HG03378 (cell line): Measurements from ENCODE around the gene SAP130.
"Not testable (repeated sequence)": the region's sequence is repeated elsewhere in the genome, so short reads cannot be mapped to it uniquely, and the experiment has no call there.

Experiments
- ATAC-seq: cut with Tn5 transposase; IDR thresholded peaks from one replicate; pipeline ENCODE4 v1.9.1; 2021; ENCODE audit warnings: mild to moderate bottlenecking, moderate library complexity; ENCODE audit not compliant: unreplicated experiment

Gene SAP130

DNA sequence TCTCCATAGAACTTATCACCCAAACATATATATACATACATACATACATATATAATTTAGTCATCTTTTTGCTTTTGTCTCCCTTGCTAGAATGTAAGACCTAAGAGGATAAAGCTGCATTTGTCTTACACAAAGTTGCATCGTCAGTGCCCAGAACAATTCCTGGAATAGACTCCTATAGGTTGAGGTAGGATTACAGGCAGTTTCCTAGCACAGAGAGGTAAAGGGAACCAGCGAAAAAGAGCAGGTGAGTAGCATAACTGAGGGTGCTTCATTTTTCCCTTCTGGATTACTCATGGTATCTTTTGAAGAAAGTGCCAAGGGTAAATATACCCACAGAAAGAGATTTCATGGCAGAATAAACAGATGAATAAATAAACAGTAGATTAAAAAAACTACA, 74.0 kb downstream of the SAP130 start:
- ATAC-seq = no peak

DNA sequence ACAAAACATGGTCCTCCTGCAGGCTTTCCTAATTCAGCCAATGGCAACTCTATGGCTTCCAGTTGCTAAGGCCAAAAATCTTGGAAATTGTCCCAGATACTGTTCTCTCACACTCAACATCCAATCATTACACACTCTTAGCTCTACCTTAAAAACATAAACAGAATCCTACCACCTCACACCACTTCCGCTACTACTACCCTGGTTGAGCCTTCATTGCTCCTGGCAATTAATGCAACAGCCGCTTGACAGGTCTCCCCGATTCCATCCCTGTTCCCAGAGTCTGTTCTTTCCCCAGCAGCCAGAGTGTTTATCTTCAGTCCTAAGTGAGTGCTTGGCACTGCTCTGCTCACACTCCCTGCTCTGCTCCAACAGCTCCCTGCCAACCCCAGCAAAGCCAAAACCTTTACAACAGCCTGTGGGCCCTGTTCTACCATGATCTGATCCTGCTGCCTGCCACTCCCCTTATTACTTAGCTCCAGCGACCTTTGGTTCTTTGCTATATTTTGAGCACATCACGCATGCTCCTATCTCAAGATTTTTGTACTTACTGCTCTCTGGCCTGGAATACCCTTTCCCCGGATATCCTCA, 74.6 kb downstream of the SAP130 start:
- no peak for ATAC-seq

DNA sequence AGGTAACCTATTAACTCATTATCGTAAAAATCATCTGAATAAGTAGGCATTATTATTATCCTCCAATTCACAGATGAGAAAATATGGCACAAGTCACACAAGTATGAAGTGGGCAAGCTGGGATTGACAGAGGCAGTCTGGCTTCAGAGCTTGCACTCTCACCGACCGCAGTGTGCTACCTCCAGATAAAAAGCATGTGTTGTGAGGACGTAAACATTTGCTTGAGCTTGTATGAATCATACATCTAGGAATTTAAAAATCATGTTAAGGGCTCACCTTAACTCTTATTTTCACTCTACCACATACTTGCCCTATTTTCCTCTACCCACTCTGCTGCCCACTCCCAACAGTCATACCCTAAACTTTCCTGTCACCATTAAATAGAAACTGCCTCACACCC, 76.8 kb downstream of the SAP130 start:
- no peak for ATAC-seq

DNA sequence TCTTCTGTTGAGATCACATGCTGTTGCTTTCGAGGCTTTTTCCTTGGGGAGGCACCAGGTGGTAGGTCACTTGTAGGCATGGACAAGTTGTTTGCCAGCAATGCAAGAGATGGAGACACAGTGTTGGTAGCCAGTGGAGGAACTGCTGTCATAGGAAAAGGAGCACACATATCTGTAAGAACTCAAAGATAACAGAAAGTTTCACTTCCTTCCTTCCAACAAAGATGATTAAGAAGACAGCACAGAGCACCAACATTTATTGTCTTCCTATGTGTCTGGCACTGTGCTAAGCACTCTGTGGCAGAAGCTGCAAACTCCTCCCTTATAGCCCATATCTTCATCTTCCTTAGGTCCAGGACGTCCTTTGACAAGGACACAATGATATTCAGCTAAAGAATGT, 77.6 kb downstream of the SAP130 start:
- ATAC-seq = no peak

DNA sequence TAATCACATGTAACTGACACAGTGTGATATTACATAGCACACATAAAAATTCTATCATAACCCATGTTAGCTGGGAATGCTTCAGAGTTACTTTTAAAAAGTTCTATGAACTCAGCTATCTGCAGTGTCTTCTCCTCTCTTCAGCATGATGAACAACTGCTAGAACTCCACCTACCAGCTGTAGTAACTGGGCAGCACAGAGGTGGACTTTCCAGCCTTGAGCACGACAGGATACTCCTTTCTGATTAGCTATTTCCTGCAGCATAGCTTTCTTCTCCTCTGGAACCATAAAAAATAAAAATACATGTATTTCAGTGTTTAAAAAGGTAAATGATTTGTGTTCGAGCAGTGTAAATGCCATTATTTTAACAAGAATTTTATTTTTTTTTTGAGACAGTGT, 82.6 kb downstream of the SAP130 start:
- no peak for ATAC-seq

DNA sequence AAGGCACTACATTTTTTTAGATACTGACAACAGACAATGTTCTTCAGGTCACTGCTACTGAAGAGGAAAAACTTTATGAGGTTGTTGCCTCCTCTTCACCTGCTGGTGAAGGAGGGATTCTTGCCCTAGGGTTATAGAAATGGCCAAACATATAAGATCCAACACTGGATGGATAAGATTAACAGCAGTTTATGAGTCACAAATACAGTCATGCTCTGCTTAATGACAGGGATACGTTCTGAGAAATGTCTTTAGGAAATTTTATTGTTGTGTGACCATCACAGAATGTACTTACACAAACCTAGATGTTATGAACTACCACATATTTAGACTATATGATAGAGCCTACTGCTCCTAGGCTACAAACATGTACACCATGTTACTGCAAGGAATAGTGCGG, 84.7 kb downstream of the SAP130 start:
- ATAC-seq = no peak

DNA sequence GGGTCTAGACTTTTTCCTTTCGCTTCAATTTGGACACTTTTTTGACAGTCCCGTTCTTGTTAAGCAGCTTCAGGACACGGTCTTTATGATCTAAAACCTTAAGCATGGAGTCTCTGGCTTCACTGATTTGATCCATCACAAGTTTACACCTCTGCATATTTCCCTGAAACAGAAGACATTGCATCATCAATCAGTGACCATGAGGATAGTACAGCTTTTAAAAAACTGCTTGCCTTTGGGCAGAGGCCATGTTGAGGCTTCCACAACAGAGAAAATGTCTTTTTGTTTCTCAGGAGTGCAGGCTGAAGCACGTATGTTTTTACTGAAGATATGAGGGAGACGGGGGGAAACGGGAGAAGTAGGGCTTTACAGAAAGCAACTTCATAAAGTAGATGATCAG, 85.9 kb downstream of the SAP130 start:
- ATAC-seq = no peak

DNA sequence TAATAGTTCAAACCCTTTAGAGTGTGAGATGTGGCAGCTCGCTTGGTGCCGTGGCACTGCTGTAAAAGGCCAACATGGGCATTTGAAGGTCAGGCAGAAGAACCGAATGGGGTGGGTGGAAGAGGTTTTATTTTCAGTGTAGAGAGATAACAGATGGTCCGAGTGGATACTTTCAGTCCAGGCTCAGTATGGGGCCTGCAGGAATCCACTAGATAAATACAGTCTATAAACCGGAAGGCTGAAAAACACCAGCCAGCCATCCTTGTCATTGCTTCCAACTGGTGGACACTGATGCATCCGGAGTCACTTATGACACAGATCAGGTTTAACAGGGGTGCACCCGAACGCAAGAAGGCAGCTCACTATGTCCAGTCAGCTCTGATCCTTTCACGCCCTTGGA, 86.4 kb downstream of the SAP130 start:
- no peak for ATAC-seq

DNA sequence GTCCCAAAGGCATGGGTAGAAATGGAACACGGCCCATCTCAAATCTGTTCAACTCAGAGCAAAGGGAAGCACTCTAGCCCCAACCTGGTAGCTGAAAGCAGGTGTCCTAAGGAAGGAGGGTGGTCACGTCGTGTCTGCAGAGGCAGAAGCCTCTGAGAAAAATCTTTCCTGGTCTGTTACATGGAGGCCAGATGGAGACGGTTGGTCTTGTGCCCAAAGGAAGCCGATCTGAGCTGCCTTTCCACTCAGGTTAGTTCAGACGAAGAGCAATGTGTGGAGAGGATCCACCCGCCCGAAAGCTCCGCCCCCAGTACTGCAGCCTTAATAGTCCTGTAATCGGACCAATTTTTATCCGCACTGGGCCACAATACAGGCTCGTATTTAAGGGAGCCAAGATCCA, 87.2 kb downstream of the SAP130 start:
- no peak for ATAC-seq

DNA sequence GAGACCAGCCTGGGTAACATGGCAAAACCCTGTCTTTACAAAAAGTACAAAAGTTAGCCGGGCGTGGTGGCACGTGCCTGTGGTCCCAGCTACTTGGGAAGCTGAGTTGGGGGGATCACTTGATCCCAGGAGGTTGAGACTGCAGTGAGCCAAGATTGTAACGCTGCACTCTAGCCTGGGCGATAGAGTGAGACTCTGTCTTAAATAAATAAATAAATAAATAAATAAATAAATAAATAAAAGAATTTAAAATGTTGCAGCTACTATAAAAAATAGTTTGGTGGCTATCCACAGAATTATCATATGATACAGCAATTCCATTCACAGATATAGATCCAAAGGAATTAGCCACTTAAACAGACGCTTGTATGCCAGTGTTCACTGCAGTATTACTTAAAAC, 92.5 kb downstream of the SAP130 start:
- ATAC-seq = no peak

DNA sequence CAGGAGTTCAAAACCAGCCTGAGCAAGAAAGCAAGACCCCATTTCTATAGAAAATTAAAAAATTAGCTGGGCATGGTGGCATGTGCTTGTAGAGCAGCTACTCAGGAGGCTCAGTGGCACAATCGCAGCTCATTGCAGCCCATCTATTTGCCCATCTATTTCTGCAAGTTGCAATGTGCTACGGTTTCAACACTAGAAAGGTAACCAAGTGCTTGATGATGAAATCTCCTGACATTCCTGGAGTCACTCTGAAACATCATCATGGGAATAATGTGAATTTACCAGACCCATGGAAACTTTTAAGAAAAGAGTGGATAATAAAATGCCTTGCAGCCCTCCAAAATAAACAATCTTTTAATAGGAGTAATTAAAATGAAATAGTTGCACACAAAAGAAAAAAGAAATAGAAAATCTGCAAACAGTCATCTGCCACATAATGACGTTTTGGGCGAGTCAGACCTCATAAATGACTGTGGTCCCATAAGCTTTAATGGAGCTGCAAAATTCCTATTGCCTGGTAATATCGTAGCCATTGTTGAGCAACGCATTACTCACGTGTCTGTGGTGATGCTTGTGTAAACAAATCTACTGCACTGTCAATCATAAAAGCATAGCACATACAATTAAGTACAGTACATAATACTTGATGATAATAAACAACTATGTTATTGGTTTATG, 95.5 kb downstream of the SAP130 start:
- no peak for ATAC-seq

DNA sequence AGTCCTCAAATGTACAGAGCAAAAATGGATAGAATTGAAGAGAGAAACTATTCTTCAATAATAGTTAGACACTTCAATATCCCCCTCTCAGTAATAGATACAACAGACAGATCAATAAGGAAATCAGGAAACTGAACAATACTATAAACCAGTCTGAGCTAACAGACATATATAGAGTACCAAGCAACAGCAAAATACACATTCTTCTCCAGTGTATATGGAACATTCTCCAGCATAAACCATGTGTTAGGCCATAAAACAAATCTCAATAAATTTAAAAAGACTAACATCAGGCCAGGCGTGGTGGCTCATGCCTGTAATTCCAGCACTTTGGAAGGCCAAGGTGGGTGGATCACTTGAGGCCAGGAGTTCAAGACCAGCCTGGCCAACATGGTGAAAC, 98.4 kb downstream of the SAP130 start:
- no peak for ATAC-seq

DNA sequence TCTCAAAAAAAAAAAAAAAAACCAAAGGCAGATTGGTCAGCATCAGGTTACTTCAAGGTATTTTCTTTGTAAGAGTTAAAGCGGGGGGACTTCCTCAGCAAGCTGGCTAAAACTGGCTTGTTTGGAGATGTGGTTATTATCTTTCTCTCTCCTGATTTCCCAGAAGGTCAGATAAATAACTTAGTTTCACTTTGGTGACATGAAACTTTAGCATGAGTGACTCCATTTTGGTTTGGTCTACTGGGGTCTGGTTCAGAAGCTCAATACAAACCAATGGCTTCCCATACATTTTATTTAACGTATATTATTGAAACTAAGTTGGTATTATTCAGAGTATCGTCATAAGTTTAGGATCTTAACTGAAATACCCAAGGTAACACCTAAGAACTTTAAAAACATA, 100.5 kb downstream of the SAP130 start:
- ATAC-seq = no peak

DNA sequence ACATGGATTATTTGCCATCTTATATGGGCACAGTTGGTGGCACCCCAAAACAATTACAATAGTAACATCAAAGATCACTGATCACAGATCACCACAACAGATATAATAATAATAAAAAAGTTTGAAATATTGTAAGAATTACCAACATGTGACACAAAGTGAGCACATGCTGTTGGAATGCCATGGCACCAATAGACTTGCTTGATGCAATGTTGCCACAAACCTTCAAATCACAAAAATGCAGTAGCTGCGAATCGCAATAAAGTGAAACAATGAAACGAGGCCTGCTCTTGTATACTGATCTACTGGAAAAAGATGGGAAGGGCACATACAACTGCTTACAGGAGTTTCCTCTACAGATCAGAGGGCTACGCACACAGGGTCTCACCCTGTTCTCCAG, 109.9 kb downstream of the SAP130 start:
- ATAC-seq = no peak

DNA sequence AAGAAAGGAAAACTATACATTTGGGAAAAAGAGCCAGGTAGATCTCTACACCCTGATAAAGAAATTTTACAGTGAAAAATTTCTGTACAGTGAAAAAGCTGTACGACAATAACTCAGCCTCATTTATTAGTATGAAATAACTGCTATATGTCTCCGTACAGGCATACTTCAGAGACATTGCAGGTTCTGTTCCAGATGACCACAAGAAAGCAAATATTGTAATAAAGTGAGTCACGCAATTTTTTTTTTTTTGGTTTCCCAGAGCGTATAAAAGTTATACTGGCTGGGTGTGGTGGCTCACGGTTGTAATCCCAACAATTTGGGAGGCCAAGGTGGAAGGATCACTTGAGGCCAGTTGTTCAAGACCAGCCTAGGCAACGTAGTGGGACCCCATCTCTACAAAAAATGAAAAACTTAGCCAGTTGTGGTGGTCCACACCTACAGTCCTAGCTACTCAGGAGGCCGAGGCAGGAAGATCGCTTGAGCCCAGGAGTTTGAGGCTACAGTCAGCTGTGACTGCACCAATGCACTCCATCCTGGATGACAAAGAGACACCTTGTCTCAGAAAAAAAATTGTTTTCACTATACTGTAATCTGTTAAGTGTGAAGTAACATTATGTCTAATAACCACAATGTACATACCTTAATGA, 113.9 kb downstream of the SAP130 start:
- no peak for ATAC-seq

DNA sequence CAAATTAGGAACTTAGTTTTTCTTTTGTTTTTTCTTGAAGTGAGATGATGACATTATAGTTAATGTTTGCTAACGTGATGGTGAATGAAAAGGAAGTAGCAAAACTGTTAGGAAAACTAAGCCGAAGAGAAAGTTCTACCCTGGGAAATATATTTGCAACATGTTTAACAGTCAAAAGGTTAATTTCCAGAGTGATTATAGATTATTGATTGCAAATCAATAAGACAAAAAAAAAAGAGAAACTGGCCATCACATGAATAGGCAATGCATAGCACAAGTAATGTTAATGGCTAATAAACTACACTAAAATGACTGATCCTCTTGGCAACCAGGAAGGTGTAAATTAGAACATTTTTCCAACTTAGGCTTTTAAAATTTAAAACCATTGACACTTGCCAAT, 116.1 kb downstream of the SAP130 start:
- no peak for ATAC-seq

DNA sequence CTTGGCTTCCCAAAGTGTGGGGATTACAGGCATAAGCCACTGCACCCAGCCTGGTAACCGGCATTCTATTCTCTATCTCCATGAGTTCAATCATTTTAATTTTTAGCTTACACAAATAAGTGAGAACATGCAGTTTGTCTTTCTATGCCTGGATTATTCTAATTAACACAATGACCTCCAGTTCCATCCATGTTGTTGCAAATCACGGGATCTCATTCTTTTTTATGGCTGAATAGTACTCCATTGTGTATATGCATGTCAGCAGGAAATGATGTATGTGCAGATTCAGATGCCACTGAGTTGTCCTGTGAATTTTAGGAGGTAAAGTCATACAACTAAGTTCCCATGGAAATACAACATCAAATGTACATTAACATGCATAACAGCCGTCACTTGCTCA, 117.4 kb downstream of the SAP130 start:
- no peak for ATAC-seq

DNA sequence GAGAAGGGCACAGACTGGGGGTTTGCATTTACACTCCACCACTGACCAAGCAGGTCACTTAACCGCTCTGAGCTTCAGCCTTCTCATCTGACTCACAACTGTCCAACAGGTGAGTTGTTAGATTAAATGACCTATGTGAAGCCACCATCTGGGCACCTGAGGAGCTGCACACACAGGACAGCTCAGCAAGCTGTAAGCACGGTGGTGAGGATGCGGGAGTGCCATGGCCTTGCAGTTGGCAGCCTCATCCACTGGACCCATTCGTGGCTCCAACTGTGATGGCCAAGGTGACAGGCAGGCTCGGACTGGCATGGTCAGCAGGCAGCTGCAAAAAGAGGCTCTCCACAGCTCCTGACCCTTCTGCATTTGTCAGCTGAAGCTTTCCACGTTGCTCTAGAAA, 118.8 kb downstream of the SAP130 start:
- ATAC-seq = no peak

DNA sequence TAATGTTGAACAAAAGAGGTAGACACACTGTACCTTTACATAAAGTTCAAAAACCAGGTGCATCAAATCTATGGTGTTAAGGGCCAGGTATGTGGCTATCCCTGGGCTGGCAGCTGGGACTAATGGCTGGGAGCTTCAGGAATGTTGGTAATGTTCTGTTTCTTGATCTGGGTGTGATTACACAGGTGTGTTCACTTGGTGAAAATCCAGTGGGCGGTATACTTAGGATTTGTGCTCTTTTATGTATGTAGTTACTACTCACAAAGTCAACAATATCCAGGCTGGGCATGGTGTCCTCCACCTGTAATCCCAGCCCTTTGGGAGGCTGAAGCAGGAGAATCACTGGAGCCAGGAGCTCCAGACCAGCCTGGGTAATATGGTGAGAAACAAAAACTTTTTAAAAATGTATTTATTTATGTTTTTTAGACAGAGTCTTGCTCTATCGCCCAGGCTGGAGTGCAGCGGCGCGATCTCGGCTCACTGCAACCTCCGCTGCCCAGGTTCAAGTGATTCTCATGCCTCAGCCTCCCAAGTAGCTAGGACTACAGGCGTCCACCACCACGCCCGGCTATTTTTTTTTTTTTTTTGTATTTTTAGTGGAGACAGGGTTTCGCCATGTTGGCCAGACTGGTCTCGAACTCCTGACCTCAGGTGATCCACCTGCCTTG, 120.0 kb downstream of the SAP130 start:
- not testable (repeated sequence) for ATAC-seq

DNA sequence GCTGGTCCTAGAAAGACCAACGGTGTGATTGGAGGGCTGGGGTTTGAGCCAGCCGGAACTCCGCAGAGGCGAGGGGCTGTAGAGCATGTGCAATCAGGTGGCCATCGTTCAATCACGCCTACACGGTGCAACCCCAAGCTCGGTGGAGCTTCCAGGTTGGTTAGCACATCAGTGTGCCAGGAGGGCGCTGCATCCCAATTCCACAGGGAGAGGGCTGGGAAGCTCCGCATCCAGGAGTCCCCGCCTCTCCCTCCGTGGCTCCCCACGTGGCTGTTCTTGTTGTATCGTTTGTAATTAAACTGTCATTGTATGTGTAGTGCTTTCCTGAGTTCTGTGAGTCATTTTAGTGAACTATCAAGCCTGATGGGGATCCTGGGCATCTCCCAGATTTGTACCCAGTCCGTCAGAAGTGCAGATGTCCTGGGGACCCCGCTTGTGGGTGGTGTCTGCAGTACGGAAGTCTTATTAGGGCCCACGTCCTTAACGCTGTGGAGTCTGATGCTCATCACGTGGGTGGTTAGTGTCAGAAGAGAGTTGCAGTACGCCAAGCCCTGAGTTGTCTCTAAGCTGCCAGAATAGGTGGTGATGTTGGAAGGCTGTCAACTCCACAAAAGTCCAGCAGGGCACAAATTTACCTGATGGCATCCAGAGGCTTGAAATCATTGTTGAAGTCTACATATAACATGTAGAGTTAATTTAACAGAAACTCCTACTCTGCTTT, 121.5 kb downstream of the SAP130 start:
- ATAC-seq = no peak

DNA sequence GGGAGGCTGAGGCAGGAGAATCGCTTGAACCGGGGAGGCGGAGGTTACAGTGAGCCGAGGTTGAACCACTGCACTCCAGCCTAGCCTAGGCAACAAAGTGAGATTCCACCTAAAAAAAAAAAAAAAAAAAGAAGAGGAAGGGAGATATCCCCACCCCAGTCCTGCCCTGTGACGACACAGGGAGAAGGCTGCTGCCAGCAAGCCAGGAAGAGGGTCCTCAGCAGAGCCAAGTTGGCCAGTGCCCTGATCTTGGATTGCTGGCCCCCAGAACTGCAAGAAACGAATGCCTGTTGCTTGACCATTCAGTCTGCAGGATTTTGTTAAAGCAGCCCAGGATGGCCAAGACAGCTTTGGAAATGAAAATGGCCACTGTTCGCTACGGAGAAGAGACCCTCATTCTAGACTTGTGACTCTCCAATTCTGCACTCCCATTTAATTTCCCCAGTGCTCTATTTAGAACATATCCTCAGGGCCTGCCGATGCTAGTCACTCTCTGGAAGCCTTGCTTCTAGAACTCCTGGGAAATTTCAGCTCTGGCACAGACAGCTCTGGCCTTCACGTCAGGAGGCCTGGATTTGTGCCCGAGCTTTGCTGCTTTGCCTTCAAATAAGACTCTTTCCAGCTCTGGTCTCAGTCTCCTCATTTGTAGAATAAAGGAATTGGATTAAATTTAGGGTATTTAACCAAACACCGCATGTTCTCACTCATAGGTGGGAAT, 126.4 kb downstream of the SAP130 start:
- no peak for ATAC-seq
